ENCODE measurements around the gene DHRS3.
"Not testable (repeated sequence)": the region's sequence is repeated elsewhere in the genome, so short reads cannot be mapped to it uniquely, and the experiment has no call there.

The DHRS3 gene

DNA sequence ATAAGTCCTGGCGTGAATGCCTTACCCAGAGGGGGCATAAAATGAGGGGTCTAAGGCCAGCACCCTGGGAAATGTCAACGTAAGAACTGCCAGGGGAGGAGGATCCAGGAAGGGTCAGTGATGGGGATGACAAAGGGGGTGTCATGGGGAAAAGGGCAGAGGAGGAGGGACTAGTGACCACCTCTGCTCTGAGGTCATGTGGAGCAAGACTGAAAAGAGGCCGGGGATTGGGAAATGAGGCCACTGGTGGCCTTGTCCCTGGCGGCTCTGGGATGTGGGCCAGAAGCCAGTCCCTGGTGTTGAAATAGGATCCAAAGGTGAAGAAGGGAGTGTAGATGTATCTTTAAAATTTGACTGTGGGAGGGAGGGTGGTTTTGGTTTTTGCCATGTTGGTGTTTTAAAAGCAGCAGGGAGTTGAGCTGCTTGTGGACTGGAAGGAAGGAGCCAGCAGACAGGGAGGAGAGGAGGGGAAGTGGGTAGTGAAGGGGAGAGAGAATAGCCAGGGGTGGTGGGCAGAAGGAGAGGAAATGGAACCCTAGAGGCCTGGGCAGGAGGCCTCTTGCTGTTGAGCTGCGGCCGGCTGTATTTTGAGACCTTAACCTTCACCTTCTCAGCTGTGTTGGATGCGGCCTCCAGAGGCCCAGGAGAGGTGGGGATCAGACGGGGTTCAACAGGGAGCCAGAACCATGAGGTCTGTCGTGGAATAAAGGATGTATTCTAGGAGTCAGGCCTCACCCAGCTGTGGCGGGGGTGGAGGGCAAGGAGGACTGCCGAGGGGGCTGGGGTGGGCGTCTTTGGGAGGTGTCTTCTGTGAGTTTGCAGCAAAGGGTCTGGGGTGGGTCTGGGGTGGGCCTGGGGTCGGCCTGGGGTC lies 92.5 kb downstream of the DHRS3 start:
- Histone ChIP-seq H3K27me3 (ENCODE audit: control insufficient read depth, insufficient read depth, low read length) (no peaks in the 10 kb centered on the region), H3K27ac (ENCODE audit: low read depth, low read length) (no peak overlapping the region), H3K9ac (ENCODE audit: low read length) (no peak overlapping the region), H3K36me3 (ENCODE audit: control insufficient read depth, insufficient read depth, low read length) (no peaks in the 10 kb centered on the region), H3K4me1 (ENCODE audit: control insufficient read depth, insufficient read depth, low read length) (no peaks in the 10 kb centered on the region), H3K4me3 (ENCODE audit: low read length) (no peak overlapping the region)

- Histone ChIP-seq H3K9ac (ENCODE audit: low read length) (no peak overlapping the region), H3K4me3 (ENCODE audit: low read length) (no peak overlapping the region), H3K27me3 (ENCODE audit: control insufficient read depth, insufficient read depth, low read length) (no peaks in the 10 kb centered on the region), H3K4me1 (ENCODE audit: control insufficient read depth, insufficient read depth, low read length) (no peaks in the 10 kb centered on the region), H3K36me3 (ENCODE audit: control insufficient read depth, insufficient read depth, low read length) (no peaks in the 10 kb centered on the region), H3K27ac (ENCODE audit: low read depth, low read length) (no peak overlapping the region)
These were observed 93.7 kb downstream of the DHRS3 start for GRCh38 chr1:12524266-12524665.

GRCh38 chr1:12522780-12523179 lies 95.2 kb downstream of the DHRS3 start:
- not testable (repeated sequence) for H3K27me3 ChIP-seq (ENCODE audit: control insufficient read depth, insufficient read depth, low read length); H3K4me1 ChIP-seq (ENCODE audit: control insufficient read depth, insufficient read depth, low read length); H3K27ac ChIP-seq (ENCODE audit: low read depth, low read length); H3K4me3 ChIP-seq (ENCODE audit: low read length); H3K36me3 ChIP-seq (ENCODE audit: control insufficient read depth, insufficient read depth, low read length); H3K9ac ChIP-seq (ENCODE audit: low read length)

DNA sequence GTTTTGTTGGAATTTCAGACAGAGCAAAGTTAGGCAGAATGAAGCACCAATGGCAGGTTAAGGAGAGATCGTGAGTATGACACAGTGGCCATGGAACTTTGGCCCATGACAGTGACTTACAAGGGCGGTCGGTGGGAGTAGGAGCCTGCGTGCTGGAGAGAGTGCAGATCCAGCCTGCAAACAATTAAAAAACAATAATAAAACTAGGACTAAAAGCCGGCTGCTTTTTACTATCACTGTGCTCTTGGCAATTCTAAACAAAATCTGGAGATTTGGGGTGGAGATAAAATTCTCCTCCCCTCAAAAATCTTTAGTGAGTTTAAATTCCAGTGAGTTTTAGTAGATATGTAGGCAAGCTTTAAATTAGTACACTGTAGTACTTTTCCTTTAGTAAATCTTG lies 96.9 kb downstream of the DHRS3 start:
- Histone ChIP-seq H3K27me3 (ENCODE audit: control insufficient read depth, insufficient read depth, low read length) (no peaks in the 10 kb centered on the region), H3K4me3 (ENCODE audit: low read length) (no peak overlapping the region), H3K9ac (ENCODE audit: low read length) (no peak overlapping the region), H3K36me3 (ENCODE audit: control insufficient read depth, insufficient read depth, low read length) (no peaks in the 10 kb centered on the region), H3K4me1 (ENCODE audit: control insufficient read depth, insufficient read depth, low read length) (no peaks in the 10 kb centered on the region), H3K27ac (ENCODE audit: low read depth, low read length) (no peak overlapping the region)

GRCh38 chr1:12519693-12520364 lies 98.2 kb downstream of the DHRS3 start:
- Histone ChIP-seq H3K9ac (ENCODE audit: low read length) (no peak overlapping the region), H3K27ac (ENCODE audit: low read depth, low read length) (peak overlapping the region; percentile 51), H3K4me3 (ENCODE audit: low read length) (no peak overlapping the region)

DNA sequence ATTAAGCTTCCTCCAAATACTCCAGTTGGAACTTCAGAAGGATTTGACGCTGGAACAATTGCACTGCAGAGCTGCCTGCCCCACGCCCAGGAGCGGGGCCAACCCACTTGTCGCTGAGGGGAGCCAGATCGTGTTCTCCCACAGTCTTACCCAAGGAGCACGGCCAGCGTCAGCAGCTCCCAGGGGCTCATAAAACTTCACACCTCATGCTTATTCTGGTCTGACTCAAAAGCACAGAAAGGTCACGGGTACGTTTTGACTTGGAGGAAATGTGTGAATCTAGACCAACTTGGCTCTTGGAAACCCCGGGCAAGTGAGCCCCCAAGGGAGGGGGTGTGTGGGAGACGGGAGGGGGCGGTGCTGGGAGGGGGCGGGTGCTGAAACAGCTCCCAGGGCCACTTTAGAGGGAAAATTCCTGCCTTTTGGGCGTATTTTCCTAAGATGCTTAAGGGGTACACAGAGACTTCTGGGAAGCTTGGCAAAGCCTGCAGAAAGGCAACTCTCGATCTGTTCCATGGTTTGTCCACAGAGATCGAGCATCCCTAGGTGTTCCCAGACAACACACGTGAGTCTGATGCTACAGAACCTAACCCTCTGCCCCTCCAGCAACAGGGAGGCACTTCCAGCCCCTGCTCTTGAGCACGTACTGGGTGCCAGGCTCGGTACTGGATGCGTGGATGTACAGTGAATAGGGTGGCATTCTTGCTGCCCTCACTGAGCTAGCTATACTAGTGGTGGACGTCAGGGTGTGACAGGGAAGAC lies 98.9 kb downstream of the DHRS3 start:
- Histone ChIP-seq H3K27ac (ENCODE audit: low read depth, low read length) (peak overlapping the region; percentile 51), H3K4me3 (ENCODE audit: low read length) (peak overlapping the region; percentile 29), H3K36me3 (ENCODE audit: control insufficient read depth, insufficient read depth, low read length) (no peaks in the 10 kb centered on the region), H3K4me1 (ENCODE audit: control insufficient read depth, insufficient read depth, low read length) (no peaks in the 10 kb centered on the region), H3K9ac (ENCODE audit: low read length) (no peak overlapping the region), H3K27me3 (ENCODE audit: control insufficient read depth, insufficient read depth, low read length) (no peaks in the 10 kb centered on the region)

More at GRCh38 chr1:12519693-12520364, 98.2 kb downstream of the DHRS3 start:
- H3K27me3 ChIP-seq (ENCODE audit: control insufficient read depth, insufficient read depth, low read length), result no peaks in the 10 kb centered on the region
- no peaks in the 10 kb centered on the region for H3K4me1 ChIP-seq (ENCODE audit: control insufficient read depth, insufficient read depth, low read length)
- H3K36me3 ChIP-seq (ENCODE audit: control insufficient read depth, insufficient read depth, low read length), result no peaks in the 10 kb centered on the region

Data from rectal smooth muscle tissue (tissue), 1 donor.